Trophoblast cell (in vitro differentiated cells and primary cell): ENCODE results near the gene RPL18A.
A peak's percentile ranks its signal among the peaks of the same experiment; 100 is the strongest.

Experiments used
- DNase-seq, 2 donors: peaks; one replicate each; pipeline ENCODE4 v3.0.0-alpha.2; 2016
- H2AFZ ChIP-seq: 2 replicates; pipeline ENCODE4 v1.6.1; 2013; ENCODE audit warnings: low read length, moderate library complexity, mild to moderate bottlenecking; ENCODE audit not compliant: insufficient read depth, poor library complexity
- H2AK5ac ChIP-seq: 2 replicates; pipeline ENCODE4 v1.6.1; 2013; ENCODE audit warnings: mild to moderate bottlenecking, low read length
- H2BK120ac ChIP-seq: 2 replicates; pipeline ENCODE4 v1.6.1; 2013; ENCODE audit warnings: low read length, mild to moderate bottlenecking, moderate library complexity; ENCODE audit not compliant: insufficient read depth, poor library complexity
- H2BK12ac ChIP-seq: 2 replicates; pipeline ENCODE4 v1.6.1; 2013; ENCODE audit warnings: mild to moderate bottlenecking, low read length, moderate library complexity
- H2BK5ac ChIP-seq: 2 replicates; pipeline ENCODE4 v1.6.1; 2013; ENCODE audit warnings: low read length, low read depth, moderate library complexity, mild to moderate bottlenecking; ENCODE audit not compliant: poor library complexity
- H3K14ac ChIP-seq: 2 replicates; pipeline ENCODE4 v1.6.1; 2013; ENCODE audit warnings: mild to moderate bottlenecking, low read length
- H3K18ac ChIP-seq: 2 replicates; pipeline ENCODE4 v1.6.1; 2013; ENCODE audit warnings: mild to moderate bottlenecking, low read length
- H3K23ac ChIP-seq: 2 replicates; pipeline ENCODE4 v1.6.1; 2013; ENCODE audit warnings: low read length
- H3K27ac ChIP-seq: 2 replicates; pipeline ENCODE4 v1.5.1; 2013; ENCODE audit warnings: low read depth, mild to moderate bottlenecking, inconsistent platforms, low read length, moderate library complexity
- H3K27me3 ChIP-seq: 2 replicates; pipeline ENCODE4 v1.6.1; 2013; ENCODE audit warnings: inconsistent platforms, mild to moderate bottlenecking, low read length, moderate library complexity; ENCODE audit not compliant: insufficient read depth
- H3K36me3 ChIP-seq, 2 experiments: 1 replicate in 1 of 2; 2 replicates in 1 of 2; pipeline ENCODE4 v1.6.1; 2013; ENCODE audit warnings: low read length in 2 of 2, mild to moderate bottlenecking in 2 of 2, moderate library complexity in 1 of 2; ENCODE audit not compliant: insufficient read depth in 2 of 2, control insufficient read depth in 1 of 2
- H3K4ac ChIP-seq: 2 replicates; pipeline ENCODE4 v1.6.1; 2013; ENCODE audit warnings: low read depth, mild to moderate bottlenecking, low read length, moderate library complexity
- H3K4me1 ChIP-seq, 2 experiments: 1 replicate in 1 of 2; 2 replicates in 1 of 2; pipeline ENCODE4 v1.6.1; 2013; ENCODE audit warnings: low read length in 2 of 2, mild to moderate bottlenecking in 2 of 2, moderate library complexity in 1 of 2; ENCODE audit not compliant: insufficient read depth in 2 of 2, control insufficient read depth in 1 of 2
- H3K4me2 ChIP-seq: 2 replicates; pipeline ENCODE4 v1.6.1; 2013; ENCODE audit warnings: inconsistent platforms, mild to moderate bottlenecking, low read length, moderate library complexity
- H3K4me3 ChIP-seq: 2 replicates; pipeline ENCODE4 v1.5.1; 2013; ENCODE audit warnings: mild to moderate bottlenecking, low read depth, low read length, inconsistent platforms
- H3K79me1 ChIP-seq: one replicate; pipeline ENCODE4 v1.6.1; 2013; ENCODE audit warnings: low read length
- H3K79me2 ChIP-seq: 2 replicates; pipeline ENCODE4 v1.6.1; 2013; ENCODE audit warnings: low read length, mild to moderate bottlenecking; ENCODE audit not compliant: control insufficient read depth, insufficient read depth, poor library complexity
- H3K9ac ChIP-seq: 2 replicates; pipeline ENCODE4 v1.6.1; 2013; ENCODE audit warnings: mild to moderate bottlenecking, low read length
- H3K9me3 ChIP-seq: 2 replicates; pipeline ENCODE4 v1.6.1; 2013; ENCODE audit warnings: low read depth, mild to moderate bottlenecking, control low read depth, inconsistent platforms, low read length; ENCODE audit not compliant: insufficient read depth
- H4K12ac ChIP-seq: 2 replicates; pipeline ENCODE4 v1.6.1; 2013; ENCODE audit warnings: low read depth, mild to moderate bottlenecking, low read length, moderate library complexity
- H4K8ac ChIP-seq: 2 replicates; pipeline ENCODE4 v1.6.1; 2013; ENCODE audit warnings: low read depth, mild to moderate bottlenecking, low read length, moderate library complexity
- H4K91ac ChIP-seq: one replicate; pipeline ENCODE4 v1.6.1; 2013; ENCODE audit warnings: low read depth, mild to moderate bottlenecking, low read length, moderate library complexity
- WGBS: extraction: QIAGEN DNeasy Blood & Tissue Kit; methylation state at CpG from one replicate; pipeline ENCODE4 v1.1.7; 2013; ENCODE audit warnings: missing lambda C conversion rate; ENCODE audit not compliant: insufficient read length, insufficient coverage; ENCODE audit errors: extremely low coverage; 5-methylcytosine and 5-hydroxymethylcytosine counted together

Gene RPL18A

DNA sequence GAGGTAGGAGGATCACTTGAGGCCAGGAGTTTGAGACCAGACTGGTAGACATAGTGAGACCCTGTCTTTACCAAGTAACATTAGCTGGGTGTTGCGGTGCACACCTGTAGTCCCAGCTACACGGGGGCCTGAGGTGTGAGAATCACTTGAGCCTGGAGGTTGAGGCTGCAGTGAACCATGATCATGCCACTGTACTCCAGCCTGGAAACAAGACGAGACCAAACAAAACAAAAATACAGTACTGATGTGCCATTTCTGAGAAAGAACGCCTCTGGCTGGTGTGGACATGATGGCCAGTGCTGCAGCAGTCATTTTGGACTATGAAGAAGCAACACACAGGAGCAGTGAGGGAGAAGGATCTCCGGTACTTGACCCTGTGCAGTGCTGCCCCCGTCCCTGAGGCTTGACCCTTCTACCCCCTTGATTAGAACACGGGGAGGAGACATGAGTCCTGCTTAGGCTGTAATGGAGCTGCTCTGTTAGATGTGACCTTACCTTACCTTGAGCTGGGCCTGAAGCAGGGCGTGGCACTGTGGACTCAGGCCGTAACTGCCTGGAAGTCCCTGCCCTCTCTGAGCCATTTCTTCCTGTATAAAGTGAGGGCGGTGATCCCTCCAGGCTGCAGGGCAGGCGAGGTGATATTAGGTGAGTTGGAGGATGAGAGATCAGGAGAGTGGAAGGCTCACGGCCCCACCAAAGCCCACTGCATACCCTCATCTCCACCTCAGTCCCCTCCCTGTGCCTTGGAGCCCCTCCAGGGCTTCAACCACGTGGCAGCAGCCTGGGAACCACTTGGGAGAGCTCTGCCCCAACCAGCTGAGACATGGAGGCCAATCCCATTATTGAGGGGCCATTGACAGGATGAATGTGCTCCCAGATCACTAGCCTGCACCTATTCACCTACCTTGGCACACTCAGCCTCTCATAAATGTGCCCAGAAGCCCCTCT is 5.9 kb downstream of the RPL18A start:
- Histone ChIP-seq H3K23ac (no peak overlapping the region), H3K4me2 (no peak overlapping the region), H3K9ac (no peak overlapping the region), H3K14ac (no peak overlapping the region), H3K9me3 (peaks cover 5% of the 10 kb centered on the region), H2AFZ (no peak overlapping the region), H3K27me3 (no peaks in the 10 kb centered on the region), H3K36me3 (peaks cover 34 to 40% of the 10 kb centered on the region in 2 experiments), H2BK12ac (no peak overlapping the region), H2BK5ac (no peak overlapping the region), H4K8ac (no peak overlapping the region), H3K79me2 (peaks cover 10% of the 10 kb centered on the region), H3K18ac (no peak overlapping the region), H2AK5ac (no peak overlapping the region), H4K12ac (no peak overlapping the region), H4K91ac (no peak overlapping the region), H3K4me3 (no peak overlapping the region), H2BK120ac (no peak overlapping the region), H3K4me1 (peaks cover 0 to 11% of the 10 kb centered on the region in 2 experiments), H3K4ac (no peak overlapping the region), H3K79me1 (no peaks in the 10 kb centered on the region), H3K27ac (no peak overlapping the region)
- peak in 1 of 2 donors; percentile 36 for DNase-seq
- no CpG with 5 or more reads among the region's 13 CpGs for WGBS

GRCh38 chr19:17866312-17866963 is 6.7 kb downstream of the RPL18A start:
- Histone ChIP-seq H2BK120ac (no peak overlapping the region), H3K23ac (no peak overlapping the region), H3K4ac (no peak overlapping the region), H3K18ac (no peak overlapping the region), H3K27me3 (no peaks in the 10 kb centered on the region), H2AFZ (no peak overlapping the region), H4K8ac (no peak overlapping the region), H3K79me1 (no peaks in the 10 kb centered on the region), H3K14ac (no peak overlapping the region), H4K12ac (no peak overlapping the region), H3K27ac (no peak overlapping the region), H3K9me3 (peaks cover 5% of the 10 kb centered on the region), H2AK5ac (no peak overlapping the region), H2BK5ac (no peak overlapping the region), H3K4me3 (no peak overlapping the region), H3K36me3 (peaks cover 31 to 34% of the 10 kb centered on the region in 2 experiments), H2BK12ac (no peak overlapping the region), H3K9ac (no peak overlapping the region), H4K91ac (no peak overlapping the region), H3K4me2 (no peak overlapping the region), H3K79me2 (peaks cover 4% of the 10 kb centered on the region), H3K4me1 (peaks cover 0 to 4% of the 10 kb centered on the region in 2 experiments)
- DNase-seq: no peak
- 100% methylated on average over 4 of the region's 8 CpGs for WGBS

- Histone ChIP-seq H4K12ac (no peak overlapping the region), H2BK5ac (no peak overlapping the region), H2AK5ac (no peak overlapping the region), H3K79me1 (no peaks in the 10 kb centered on the region), H3K23ac (no peak overlapping the region), H3K14ac (no peak overlapping the region), H3K79me2 (no peaks in the 10 kb centered on the region), H3K4me2 (no peak overlapping the region), H3K9ac (no peak overlapping the region), H3K4me1 (no peaks in the 10 kb centered on the region), H3K9me3 (peaks cover 7% of the 10 kb centered on the region), H3K36me3 (peaks cover 25 to 28% of the 10 kb centered on the region in 2 experiments), H2BK120ac (no peak overlapping the region), H3K4ac (no peak overlapping the region), H4K91ac (no peak overlapping the region), H2BK12ac (no peak overlapping the region), H2AFZ (no peak overlapping the region), H3K18ac (no peak overlapping the region), H3K27ac (no peak overlapping the region), H3K27me3 (no peaks in the 10 kb centered on the region), H4K8ac (no peak overlapping the region), H3K4me3 (no peak overlapping the region)
- no CpG with 5 or more reads among the region's 11 CpGs for WGBS
- no peak for DNase-seq
Observed at GRCh38 chr19:17866964-17867486, 7.3 kb downstream of the RPL18A start.

DNA sequence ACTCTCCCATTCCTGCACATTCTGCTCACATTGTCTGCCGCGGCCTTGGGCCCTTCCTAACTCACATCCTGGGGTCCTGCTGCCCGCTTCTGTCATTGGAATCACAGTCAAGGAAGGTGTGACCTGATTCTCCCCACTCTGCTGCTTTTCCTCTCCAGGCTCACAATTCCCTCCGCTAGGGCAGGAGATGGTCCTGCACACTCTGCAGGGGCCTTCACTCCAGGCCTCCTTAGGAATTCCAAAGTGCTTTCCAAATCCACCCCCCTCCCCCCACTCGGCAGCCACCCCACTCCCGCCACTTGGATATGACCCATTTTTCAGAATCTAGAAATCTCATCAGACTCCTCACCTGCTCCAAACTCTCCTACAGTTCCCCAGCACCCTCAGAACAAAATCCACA is 9.0 kb downstream of the RPL18A start:
- Histone ChIP-seq H3K4me3 (peak overlapping the region; percentile 32), H2AK5ac (no peak overlapping the region), H3K4me1 (peaks cover 2% of the 10 kb centered on the region in 2 experiments), H3K27ac (no peak overlapping the region), H3K79me1 (no peaks in the 10 kb centered on the region), H3K79me2 (peaks cover under 1% of the 10 kb centered on the region), H4K91ac (no peak overlapping the region), H4K8ac (no peak overlapping the region), H2BK120ac (no peak overlapping the region), H4K12ac (no peak overlapping the region), H2BK12ac (no peak overlapping the region), H3K4ac (no peak overlapping the region), H3K18ac (no peak overlapping the region), H3K9ac (no peak overlapping the region), H3K23ac (no peak overlapping the region), H3K4me2 (no peak overlapping the region), H3K36me3 (peaks cover 8 to 11% of the 10 kb centered on the region in 2 experiments), H3K9me3 (peaks cover 8% of the 10 kb centered on the region), H2AFZ (no peak overlapping the region), H2BK5ac (no peak overlapping the region), H3K27me3 (no peaks in the 10 kb centered on the region), H3K14ac (no peak overlapping the region)
- no peak for DNase-seq
- no CpG with 5 or more reads among the region's 6 CpGs for WGBS
